GM18907 (cell line): ENCODE data around the gene ATP8B3.

Experiments used
- ATAC-seq: cut with Tn5 transposase; IDR thresholded peaks from one replicate; pipeline ENCODE4 v1.9.1; 2021; ENCODE audit warnings: mild to moderate bottlenecking, moderate library complexity; ENCODE audit not compliant: unreplicated experiment

ATP8B3 gene

DNA sequence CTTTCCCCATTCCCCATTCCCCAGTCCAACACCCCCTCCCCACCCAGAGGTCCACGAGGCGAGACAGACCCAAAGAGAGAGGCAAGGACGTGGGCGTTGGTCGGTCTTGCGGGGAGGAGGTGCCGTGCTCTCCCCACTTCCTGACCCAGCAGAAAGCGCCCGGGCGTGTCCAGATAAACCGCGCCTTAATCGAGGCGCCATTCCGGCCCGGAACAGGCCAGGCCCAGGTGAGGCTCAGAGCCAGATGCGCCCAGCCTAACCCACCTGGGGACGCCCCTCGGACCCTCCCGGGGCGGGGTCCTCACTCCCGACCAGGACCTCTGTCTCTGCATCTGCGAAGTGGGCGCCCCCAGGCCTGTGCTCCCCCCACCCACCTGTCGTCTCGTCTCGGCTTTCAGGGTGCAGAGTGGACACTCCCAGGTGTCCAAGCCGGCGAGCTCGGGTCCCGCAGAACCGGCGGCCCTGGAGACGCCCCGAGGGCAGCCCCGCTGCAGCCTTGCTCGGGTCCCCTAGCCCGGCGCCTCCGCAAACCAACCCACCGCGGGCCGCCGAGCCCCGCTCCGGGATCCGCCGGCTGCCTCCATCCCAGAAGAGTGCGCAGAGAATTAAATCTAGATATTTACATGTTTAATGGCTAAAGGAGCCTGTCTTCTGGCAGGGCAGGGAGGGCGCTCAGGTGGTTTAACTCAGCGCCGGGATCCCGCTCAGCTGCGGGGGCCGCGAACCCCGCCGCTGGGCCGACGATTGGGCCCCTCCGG is 63.8 kb downstream of the ATP8B3 start:
- no peak for ATAC-seq

DNA sequence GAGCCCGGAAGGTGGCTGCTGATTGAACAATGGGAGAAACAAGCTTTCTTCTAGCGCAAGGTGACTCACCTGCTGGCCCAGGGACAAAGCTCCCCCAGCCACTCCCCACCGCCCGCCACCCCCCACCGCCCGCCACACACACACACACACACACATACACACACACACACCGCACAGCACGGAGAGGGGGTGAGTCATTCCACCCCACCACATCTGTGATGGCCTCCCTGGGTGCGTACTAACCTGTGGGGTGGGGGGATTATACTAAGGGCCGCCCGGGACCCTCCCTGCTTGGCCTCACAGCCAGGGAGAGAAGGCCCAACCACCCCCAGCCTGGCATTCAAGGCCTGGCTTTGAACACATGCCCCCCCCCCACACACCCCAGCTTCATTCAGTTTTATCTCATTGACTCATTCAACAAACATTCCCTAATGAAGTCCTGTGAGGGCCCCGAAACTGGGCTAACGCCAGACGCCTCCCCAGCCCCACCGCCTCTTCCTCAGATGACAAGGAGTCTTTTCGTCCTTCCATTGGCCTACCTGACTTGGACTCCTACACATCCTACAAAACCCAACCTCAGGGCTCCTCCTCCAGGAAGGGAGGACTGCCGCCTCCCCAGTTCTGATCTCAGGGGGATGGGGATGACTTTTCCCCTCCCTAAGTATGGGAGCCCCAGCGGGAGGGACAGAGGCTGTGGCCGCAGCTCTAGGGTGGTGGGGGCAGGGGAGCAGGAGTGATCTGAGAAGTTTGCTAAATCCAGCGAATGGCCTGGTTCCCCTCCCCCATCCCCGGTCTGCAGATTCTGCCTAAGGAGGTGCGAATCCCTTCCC is 64.6 kb downstream of the ATP8B3 start:
- ATAC-seq, result no peak

DNA sequence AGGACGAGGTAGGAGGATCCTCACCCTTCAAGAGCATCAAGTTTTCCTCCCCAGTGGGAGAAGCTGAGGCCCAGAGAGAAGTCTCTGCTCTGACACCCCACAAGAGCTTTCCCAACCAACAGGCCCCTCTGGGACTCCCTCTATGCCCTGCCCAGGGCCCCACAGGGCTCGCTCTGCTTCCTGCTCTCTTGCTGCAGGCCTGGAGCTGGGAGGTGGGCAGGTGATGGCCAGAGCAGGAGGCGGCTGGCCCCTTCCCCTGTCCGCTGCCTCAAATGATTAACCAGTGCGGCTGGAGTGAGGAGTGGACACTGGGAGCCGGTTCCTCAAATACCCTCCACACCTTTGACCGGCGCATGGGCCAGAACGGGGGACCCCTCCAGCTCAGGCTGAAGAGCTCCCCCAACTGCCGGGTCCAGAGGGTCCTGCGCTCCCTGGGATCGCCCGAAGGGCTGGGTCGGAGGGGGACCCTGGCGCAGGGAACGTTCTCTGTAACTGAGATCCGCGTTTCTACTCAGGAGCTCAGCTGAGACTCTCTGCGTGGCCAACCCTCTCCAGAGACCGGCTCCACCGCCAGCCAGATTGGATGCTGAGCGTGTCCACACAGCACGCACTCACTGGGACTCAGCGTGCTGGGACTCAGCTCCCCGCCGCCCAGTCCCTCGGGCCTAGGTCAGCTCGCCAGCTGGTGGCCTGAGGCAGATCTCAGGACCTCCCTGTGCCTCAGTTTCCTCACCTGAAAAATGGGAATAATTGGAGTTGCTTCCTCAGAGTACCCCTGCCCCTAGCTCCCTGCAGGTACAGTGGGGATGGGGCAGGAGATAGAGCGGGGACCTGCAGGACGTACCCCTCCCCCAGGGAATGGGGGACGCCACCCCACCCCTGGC is 65.4 kb downstream of the ATP8B3 start:
- ATAC-seq, result no peak

DNA sequence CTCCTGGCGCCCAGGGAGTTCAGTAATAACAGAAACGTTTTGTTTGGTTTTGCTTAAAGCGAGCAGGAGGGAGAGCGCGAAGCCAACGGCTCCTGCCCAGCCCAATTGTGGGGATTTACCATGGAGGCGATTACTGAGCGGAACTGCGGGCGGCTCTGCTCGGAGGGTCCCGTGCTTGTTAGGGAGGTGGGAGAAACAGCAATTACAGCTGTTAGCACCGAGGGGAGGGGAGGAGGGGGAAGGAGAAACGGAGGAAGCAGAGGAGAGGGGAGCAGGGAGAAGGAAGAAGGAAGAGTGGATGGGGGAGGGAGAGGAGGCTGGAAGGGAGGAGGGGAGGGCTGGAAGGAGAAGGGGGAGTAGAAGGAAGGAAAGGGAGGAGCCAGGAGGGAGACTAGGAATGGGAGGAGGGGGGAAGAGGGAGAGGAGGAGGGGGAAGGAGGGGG is 66.5 kb downstream of the ATP8B3 start:
- no peak for ATAC-seq

DNA sequence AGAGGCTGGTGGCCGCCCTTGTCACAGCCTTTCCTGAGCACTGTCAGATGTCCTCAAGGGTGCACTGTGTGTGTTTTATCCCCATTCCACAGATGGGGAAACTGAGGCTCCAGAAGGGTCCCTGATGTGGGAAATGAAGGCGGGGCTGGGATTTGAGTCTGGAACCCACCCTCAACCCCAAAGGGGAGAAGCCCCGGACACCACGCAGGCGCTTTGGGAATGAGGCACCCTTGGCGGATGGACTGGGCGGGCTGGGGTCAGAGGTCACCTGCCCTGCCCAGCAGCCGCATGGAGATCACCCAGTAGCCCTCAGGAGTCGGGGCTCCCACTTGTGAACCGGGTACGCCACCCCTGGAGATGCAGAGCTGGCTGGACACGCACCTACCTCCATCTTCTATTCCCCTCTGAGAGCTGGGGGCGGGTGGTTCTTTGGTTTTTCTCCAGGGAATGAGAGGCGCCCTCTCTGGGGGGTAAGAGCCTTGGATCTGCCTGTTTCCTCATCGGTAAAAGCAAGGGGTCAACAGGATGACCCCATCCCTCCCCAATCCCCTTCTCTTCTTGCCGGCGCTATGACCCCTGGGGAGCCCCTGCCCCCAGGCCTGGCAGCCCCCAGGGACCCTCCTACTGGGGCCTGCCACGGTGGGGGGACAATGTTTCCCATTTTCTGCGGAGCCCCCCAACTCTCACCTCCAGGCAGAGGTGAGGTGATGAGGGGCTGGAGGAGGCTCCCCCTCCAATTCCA is 67.1 kb downstream of the ATP8B3 start:
- ATAC-seq, result no peak

DNA sequence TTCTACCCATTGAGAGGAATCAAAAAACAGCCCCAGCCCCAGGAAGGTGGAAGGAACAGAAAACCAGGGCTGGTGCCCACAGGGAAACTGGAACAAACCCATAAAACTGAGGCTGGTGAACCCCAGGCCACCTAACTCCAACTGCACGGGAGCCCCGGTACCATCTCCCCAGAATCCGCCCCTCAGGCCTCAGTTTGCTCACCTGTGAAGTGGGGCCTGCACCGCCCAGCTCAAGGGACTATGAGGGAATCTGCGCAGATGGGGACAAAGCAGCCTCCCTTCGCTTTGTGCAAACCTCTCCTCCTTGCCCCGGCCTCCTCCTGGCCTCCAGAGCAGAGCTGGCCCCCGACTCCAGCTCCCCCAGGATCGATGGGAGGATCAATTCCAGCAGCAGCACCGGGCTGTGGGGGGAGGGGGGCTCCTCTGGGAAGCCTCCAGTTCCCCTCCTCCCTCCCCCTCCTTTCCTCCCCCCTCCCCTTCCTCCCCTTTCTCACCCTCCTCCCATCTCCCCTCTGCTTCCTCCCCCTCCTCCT is 67.9 kb downstream of the ATP8B3 start:
- no peak for ATAC-seq

DNA sequence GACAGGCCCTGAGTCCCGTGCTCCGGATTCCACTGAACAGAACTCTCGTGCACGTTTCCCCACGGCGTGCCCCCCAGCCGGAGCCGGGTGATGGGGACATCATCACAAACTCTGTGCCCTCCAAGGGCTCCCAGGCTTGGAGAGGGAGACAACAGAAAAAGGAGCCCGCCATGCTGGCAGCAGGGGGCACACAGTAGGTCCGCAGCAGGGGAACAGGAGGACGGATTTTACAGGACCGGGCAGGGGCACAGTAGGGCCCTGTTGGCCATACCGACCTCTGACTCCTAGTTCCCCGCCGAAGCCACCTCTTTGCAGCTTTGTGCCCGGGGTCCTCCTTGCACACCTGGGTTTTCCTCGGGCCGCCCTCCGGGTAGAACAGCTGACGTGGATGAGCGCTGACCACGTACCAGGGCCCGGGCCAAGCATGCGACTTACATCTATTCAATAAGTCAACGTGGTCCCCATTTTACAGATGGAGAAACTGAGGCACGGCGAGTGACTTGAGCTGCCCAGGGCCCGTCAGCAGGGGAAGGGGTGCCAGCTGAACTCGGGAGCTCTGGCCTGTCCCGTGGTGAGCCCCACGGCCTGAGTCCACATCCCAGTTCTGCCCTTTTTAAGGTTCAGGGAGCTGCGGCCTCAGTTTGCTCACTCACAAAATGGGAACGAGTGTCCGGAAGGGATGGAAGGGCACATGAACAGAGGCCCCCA is 68.9 kb downstream of the ATP8B3 start:
- ATAC-seq, result no peak

DNA sequence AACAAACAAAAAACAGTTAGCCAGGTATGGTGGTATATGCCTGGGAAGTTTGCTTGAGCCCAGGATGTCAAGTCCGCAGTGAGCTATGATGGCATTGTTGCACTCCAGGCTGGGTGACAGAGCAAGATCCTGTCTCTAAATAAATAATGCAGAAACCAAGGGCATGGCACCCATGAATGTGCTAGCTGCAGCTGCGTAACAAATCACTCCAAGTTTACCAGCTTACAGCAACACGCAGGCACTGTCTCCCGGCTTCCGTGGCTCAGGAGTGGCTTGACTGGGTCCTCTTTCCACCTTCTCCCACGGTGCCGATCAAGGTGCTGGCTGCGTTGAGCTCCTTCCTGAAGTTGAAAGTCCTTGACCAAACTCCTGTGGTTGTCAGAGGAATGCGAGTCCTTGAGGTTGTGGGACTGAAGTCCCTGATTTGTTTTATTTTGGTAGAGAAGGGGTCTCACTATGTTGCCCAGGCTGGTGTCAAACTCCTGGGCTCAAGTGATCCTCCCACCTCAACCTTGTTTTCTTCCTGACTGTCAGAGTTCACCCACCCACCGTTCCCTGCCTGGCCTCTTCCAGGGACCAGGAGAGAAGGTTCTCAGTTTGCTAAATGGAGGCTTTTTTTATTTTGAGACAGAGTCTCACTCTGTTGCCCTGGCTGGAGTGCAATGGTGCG is 72.0 kb downstream of the ATP8B3 start:
- ATAC-seq, result no peak

DNA sequence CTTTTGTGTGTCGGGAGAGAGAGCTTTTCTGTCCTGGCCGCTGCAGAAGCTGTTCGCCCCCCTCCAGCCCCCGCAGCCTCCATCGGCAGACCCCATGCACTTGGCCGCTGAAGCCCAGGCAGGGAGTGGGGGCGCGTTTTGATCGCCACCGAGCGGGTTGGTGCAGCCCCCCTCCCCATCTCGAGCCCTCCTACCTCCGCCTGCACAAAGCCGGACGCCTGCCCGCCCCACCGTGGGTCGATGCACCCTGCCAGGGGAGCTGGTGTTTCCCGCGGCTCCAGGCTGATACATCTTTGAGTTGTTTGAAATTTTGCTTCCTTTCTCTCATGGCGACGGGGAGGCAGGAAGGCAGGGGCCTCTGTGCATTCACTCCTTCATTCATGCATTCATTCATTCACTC is 75.1 kb downstream of the ATP8B3 start:
- ATAC-seq, result no peak

DNA sequence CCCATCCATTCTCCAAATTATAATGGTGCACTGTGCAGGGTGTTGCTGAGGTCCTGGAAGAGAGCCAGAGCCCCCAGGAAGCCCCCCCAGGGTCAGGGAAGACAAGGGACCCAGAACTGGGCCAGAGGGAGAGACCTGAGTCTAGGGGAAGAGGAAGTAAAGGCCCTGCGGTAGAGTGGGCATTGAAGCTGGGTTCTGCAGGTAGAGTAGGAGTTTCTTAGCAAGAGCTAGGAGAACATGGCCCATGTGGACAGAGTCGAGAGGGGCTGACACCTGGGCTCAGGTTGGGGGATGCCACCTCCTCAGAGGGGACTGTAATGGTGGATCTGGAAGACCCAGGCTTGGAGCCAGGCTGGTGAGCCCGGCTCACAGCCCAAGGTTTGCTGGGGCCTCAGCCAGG is 75.8 kb downstream of the ATP8B3 start:
- no peak for ATAC-seq

DNA sequence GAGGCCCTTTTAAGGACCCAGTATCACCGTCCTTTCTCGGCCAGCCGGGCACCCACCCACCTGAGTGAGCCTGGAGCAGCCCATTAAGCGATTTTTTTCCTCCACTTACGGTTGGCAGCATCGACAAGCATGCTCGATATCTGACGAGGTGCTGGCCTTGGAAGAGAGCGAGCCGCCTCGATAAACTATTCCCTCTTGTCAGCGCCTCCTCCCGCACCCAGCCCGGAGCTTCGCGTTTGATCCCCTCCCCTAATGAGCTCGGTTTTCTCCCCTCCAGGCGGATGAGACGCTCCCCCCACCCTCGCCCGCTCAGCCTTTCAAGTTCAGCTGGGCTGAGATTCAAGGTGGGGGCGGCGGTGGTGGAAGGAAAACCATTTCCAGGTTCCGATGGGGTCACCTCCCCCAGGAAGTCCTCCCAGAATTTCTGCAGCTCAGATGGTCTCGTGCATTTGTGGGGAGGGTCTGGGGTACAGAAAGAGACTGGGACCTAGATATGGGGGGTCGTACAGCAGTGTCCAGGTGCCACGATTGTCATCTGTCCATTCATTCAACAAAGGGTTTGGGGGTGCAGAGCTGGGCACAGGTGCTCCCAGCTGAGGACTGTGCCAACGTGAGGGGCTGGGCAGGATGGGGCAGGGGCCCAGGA is 77.6 kb downstream of the ATP8B3 start:
- ATAC-seq, result no peak
